HK-2 (cell line): Measurements from ENCODE around the gene HAUS6.
"Not testable (repeated sequence)": the region's sequence is repeated elsewhere in the genome, so short reads cannot be mapped to it uniquely, and the experiment has no call there.

ENCODE experiments used
- DNase-seq: peaks from one replicate; pipeline ENCODE4 v3.0.0-alpha.2; 2018; ENCODE audit not compliant: unreplicated experiment

HAUS6 gene

GRCh38 chr9:19033015-19033414 is 69.7 kb downstream of the HAUS6 start, which contains the start of gene SAXO1:
TSS of gene SAXO1 (minus strand) at chr9:19033209. CDS start at chr9:19032908, 301 bp downstream.
- no peak for DNase-seq

GRCh38 chr9:19032406-19032805 is 70.3 kb downstream of the HAUS6 start:
- DNase-seq: no peak

GRCh38 chr9:19030899-19031298 is 71.8 kb downstream of the HAUS6 start:
- no peak for DNase-seq

- no peak for DNase-seq
Measured at GRCh38 chr9:19028835-19029451, 73.8 kb downstream of the HAUS6 start.

GRCh38 chr9:19027825-19028224 is 74.9 kb downstream of the HAUS6 start:
- DNase-seq: no peak

- no peak for DNase-seq
Measured at GRCh38 chr9:19026375-19026774, 76.3 kb downstream of the HAUS6 start.

- no peak for DNase-seq
Measured at GRCh38 chr9:19023078-19023477, 79.6 kb downstream of the HAUS6 start.

GRCh38 chr9:19022206-19022605 is 80.5 kb downstream of the HAUS6 start:
- DNase-seq: no peak

- not testable (repeated sequence) for DNase-seq
Measured at GRCh38 chr9:19021649-19022048, 81.1 kb downstream of the HAUS6 start.

GRCh38 chr9:19020886-19021455 is 81.7 kb downstream of the HAUS6 start:
- no peak for DNase-seq

- no peak for DNase-seq
Measured at GRCh38 chr9:19018201-19018600, 84.5 kb downstream of the HAUS6 start.

GRCh38 chr9:19009391-19009965 is 93.2 kb downstream of the HAUS6 start:
- DNase-seq: no peak
